Measurements from ENCODE around the gene HLA-DQB2.
A peak's percentile ranks its signal among the peaks of the same experiment; 100 is the strongest.
"Not testable (repeated sequence)": the region's sequence is repeated elsewhere in the genome, so short reads cannot be mapped to it uniquely, and the experiment has no call there.

The HLA-DQB2 gene

GRCh38 chr6:32763421-32763820 is at the start of gene HLA-DQB2:
Gene HLA-DQB2 (minus strand): TSS chr6:32763532. CDS start chr6:32763470, 62 bp downstream.
- no peak for DNase-seq

GRCh38 chr6:32809171-32809570 is 45.8 kb upstream of the HLA-DQB2 start:
- DNase-seq: no peak

DNA sequence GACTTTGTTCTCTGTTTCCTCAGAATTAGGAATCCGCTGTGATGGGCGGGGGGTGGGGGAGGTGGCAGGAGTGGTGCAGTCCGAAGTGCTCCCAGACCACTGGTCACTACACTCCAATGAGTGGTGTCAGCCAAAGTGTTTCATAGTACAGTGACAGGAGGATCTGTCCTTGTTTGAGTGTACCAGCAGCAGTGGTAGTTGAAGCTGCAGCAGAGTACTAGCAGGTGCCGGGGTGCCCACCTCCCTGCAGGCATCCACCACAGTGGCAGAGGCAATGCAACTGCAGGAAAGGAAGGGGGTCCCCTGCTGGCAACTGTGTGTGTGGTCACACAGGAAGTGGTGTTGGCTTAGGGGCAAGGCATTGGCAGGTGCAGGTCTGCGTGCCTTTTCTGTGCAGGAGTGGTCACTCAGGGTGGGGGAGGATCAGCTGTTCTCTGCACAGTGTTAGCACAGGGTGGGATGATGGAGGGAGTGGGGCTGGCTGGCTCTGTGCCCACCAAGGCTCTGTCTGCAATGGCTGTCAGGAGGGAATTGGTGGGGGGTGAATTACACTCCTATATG is 43.8 kb upstream of the HLA-DQB2 start:
- no peak for DNase-seq

GRCh38 chr6:32805404-32805803 is 42.1 kb upstream of the HLA-DQB2 start:
- DNase-seq: not testable (repeated sequence)

GRCh38 chr6:32803416-32803815 is 40.1 kb upstream of the HLA-DQB2 start:
- DNase-seq: no peak

GRCh38 chr6:32799740-32800139 is 36.4 kb upstream of the HLA-DQB2 start:
- DNase-seq: no peak

GRCh38 chr6:32799168-32799567 is 35.8 kb upstream of the HLA-DQB2 start:
- no peak for DNase-seq

DNA sequence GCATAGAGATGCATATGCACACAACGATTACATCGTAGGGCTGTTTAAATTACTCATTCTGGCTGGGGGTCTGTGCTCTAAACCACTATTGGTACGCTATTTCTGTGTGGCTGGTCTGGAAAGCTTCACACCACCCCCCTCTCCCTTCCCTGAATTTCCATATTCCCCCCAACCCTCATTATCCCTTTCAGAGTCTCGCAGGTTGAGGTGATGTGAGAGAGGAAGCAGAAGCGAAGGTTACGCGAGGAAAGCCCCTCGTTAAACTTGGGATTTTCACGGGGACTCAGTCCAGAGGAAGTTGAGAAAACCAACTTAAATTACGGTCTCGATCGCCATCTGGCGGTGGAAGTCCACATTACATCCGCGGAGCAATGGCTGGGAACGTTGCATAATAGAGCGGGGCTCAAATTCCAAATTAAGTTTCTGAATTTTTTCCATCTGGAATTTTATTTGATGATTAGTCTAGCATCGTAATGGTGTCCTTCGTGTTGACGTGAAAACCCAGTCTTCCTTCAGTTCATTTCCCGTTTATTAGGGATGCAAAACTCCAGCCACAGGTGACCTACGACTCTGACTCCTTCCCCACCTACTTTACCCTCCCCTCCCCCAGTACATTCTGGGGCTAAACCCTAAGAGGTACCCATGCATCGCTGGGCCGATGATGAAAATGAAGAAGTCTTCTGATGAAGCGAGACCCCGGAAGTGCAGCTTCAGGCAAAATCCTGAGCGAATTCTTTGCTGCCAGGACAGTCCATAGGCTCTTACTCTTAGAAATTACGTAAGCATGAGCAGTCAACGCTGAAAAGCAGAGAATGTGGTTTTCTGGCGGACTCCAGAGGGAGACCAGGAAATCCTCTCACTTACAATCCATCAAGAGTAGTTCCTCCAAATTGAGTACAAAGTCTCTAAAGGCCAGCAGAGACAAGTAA is 33.8 kb upstream of the HLA-DQB2 start:
- DNase-seq: peak; percentile 96

DNA sequence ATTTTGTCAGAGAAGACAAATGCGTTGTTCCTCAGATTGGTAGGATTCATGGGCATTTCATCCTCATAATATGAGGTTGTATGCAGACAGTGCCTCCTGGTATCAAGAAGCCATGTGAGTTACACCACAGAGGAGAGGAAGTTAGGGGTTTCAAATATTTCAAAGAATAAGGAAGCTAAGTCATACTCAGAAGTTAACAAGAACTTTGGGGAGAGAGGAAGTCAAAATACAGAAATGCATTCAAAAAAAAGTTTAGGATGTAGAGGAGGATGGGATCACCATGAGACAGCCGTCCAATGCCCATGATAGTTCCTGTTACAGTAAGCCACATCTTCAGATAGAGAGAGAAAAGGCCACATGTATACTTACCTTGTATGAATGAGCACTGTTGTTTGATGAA is 31.2 kb upstream of the HLA-DQB2 start:
- DNase-seq: no peak

- DNase-seq: no peak
Measured at GRCh38 chr6:32792901-32793435, 29.6 kb upstream of the HLA-DQB2 start.

DNA sequence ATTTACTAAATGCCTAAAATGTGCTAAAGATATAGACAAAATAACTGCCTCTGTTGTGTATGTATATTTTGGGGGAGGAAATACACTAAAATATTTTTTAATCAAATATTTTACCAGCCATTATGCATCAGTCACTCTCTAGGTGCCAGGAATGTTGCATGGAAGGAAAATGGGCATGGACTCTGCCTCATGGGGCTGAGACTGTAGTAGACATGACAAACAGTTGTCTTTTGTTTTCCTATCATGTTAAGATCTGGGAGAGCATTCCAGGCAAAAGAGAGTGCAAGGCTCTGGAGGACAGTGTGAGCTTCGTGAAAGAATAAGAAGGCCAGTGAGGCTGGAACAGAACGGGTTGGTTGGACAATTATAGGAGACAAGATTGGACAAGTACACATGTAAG is 27.0 kb upstream of the HLA-DQB2 start:
- no peak for DNase-seq

- DNase-seq: no peak
Measured at GRCh38 chr6:32785781-32786533, 22.6 kb upstream of the HLA-DQB2 start.

- not testable (repeated sequence) for DNase-seq
Measured at GRCh38 chr6:32782923-32783322, 19.6 kb upstream of the HLA-DQB2 start.

DNA sequence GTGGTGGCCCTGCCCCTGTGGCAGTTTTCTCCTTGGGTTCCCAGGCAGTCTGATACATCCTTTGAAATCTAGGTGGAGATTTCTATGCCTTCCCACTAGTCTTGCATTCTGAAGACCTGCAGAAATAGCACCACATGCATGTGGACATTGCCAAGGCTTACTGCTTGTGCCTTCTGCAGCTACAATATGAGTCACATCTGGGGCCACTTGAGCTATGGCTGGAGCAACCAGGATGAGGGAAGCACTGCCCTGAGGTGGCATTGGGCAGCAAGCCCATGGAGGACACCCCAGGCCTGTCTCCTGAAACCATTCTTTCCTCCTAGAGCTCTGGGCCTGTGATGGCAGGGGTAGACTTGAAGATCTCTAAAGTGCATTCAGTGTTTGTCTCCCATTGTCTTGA is 15.7 kb upstream of the HLA-DQB2 start:
- no peak for DNase-seq

DNA sequence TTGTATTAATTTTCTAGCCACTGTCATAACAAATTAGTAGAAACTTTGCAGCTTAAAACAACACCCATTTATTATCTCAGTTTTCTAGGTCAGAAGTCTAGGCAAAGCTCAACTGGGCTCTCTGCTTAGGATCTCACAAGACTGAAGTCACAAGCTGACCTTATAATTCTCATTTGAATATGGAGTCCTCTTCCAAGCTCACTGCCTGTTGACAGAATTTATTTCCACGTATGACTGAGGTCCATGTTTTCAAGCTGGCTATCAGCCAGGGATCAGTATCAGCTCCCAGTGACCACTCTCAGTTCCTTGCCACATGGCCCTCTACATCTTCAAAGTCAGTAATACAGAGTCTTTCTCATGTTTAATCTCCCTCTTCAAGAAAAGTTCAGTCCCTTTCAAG is 11.7 kb upstream of the HLA-DQB2 start:
- DNase-seq: no peak

GRCh38 chr6:32774426-32774825 is 11.1 kb upstream of the HLA-DQB2 start:
- no peak for DNase-seq

GRCh38 chr6:32772656-32773055 is 9.3 kb upstream of the HLA-DQB2 start:
- DNase-seq: no peak

DNA sequence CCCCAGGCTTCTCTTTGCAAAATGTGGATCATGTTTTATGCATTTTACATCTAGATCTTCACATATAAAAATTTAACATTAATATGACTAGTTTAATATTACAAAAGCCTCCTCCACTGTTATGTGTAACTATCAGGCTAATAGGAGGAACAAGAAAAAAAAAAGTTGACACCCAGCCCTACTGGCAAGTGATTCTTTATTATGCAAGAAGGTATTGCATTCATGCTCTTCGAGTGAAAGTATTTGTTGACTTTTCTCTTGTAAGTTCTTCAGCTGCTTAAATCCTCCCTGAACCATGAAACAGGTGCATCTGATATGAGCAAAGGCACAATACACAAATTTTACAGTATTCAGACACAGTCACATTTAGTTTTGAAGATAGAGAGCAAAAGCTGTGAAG is 716 bp upstream of the HLA-DQB2 start:
- DNase-seq: no peak

DNA sequence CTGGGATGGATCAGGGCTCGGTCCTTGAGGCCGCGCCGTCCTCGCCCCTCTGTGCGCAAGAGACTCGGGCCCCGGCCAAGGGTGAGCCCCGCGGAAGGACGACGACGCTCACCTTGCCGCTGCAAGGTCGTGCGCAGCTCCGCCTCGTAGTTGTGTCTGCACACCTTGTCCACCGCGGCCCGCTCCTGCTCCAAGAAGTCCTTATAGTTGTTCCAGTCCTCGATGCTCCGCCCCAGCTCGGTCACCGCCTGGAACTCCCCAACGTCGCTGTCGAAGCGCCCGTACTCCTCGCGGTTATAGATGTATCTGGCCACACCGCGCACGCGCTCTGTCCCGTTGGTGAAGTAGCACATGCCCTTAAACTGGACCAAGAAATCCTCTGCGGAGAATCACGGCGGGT is 1.8 kb downstream of the HLA-DQB2 start:
- no peak for DNase-seq

- no peak for DNase-seq
Measured at GRCh38 chr6:32761072-32761471, 2.3 kb downstream of the HLA-DQB2 start.

- no peak for DNase-seq
Measured at GRCh38 chr6:32759669-32760068, 3.7 kb downstream of the HLA-DQB2 start.

DNA sequence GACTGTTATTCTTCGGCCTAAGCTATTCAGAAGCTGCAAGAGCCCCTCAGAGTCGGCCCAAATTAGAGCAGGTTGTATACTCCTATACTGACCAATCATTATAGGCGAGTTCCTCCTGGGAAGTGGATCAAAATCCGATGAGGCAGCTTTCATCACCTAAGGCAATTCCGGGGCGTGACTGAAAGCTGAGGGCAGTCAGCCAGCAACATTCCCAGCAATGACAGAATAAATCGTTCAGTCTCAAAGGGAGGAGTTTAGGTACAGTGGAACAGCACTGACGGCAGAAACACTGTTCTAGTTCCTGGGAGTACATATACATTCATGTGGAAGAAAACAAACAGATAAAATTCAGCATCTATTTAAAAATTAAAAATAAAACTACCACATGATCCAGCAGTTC is 10.8 kb downstream of the HLA-DQB2 start:
- no peak for DNase-seq

GRCh38 chr6:32745649-32746048 is 17.7 kb downstream of the HLA-DQB2 start:
- not testable (repeated sequence) for DNase-seq

Data from activated CD8-positive, alpha-beta memory T cell treated with anti-CD3 and anti-CD28 coated beads for 24 hours (primary cell).